ENCODE measurements around the gene CDH12. TPM values are rescaled to one million over a fixed set of nuclear protein-coding genes. Genes with fewer than 3 reads are reported as not detected.
"Not testable (repeated sequence)": the region's sequence is repeated elsewhere in the genome, so short reads cannot be mapped to it uniquely, and the experiment has no call there.

CDH12 gene
- total and polyA plus RNA-seq, 7 donors: 0.04 TPM; not detected in 6

DNA sequence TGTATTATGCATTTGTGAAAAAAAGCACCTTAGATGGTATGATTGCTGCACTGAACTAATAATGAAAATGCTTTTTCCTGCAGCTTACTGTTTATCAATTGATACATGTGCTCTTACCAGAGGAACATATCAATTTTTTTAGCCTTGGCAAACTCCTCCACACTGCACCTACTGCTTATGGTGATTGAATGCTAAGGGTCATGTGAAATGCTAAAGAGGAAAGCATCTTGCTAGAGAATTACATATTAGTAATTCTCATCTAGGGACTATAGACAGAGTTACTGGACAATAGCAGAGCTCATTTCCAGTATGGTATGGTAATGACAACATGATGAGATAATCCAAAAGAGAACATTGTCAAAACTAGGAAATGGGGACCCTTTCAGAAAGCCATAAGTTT lies 817.1 kb downstream of the CDH12 start:
- no peak overlapping the region for H3K27ac ChIP-seq
- H3K36me3 ChIP-seq: no peaks in the 10 kb centered on the region
- H3K4me1 ChIP-seq: no peaks in the 10 kb centered on the region
- H3K9me3 ChIP-seq: no peaks in the 10 kb centered on the region
- no peak for TF ChIP-seq POLR2A (IDR thresholded peaks at IDR 0.05)
- TF ChIP-seq POLR2AphosphoS5 (IDR thresholded peaks at IDR 0.05): no peak
- TF ChIP-seq, protein P1, sequence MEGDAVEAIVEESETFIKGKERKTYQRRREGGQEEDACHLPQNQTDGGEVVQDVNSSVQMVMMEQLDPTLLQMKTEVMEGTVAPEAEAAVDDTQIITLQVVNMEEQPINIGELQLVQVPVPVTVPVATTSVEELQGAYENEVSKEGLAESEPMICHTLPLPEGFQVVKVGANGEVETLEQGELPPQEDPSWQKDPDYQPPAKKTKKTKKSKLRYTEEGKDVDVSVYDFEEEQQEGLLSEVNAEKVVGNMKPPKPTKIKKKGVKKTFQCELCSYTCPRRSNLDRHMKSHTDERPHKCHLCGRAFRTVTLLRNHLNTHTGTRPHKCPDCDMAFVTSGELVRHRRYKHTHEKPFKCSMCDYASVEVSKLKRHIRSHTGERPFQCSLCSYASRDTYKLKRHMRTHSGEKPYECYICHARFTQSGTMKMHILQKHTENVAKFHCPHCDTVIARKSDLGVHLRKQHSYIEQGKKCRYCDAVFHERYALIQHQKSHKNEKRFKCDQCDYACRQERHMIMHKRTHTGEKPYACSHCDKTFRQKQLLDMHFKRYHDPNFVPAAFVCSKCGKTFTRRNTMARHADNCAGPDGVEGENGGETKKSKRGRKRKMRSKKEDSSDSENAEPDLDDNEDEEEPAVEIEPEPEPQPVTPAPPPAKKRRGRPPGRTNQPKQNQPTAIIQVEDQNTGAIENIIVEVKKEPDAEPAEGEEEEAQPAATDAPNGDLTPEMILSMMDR (IDR thresholded peaks at IDR 0.05): no peak
- TF ChIP-seq EP300 (IDR thresholded peaks at IDR 0.05): no peak
- intact Hi-C loops (cut with DNase I): no loop called here
- no peak for DNase-seq
- H3K27me3 ChIP-seq: no peaks in the 10 kb centered on the region
- H3K4me3 ChIP-seq: no peak overlapping the region

DNA sequence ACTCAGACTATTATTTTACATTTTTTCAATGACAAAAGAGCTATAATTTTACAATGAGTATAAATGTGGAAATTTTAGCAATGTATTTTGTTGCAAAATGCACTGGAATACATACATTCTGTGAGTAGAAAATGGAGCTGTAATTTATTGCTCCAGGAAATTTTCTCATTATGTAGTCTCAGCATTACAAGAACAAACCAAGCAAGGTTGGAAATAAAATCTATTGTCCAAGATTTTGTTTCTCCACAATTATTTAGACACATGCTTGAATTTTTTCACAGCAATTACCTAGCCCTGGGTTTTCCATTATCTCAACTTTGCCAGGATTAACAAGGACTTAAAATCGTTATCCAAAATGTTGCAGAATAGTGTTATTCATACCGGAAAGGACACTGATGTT lies 820.1 kb downstream of the CDH12 start:
- intact Hi-C loops (cut with DNase I): no loop called here
- H3K27me3 ChIP-seq: no peaks in the 10 kb centered on the region
- no peak overlapping the region for H3K27ac ChIP-seq
- DNase-seq: no peak
- 80 to 85% methylated on average over 2 of the region's 2 CpGs for WGBS, 2 donors
- H3K36me3 ChIP-seq: no peaks in the 10 kb centered on the region
- TF ChIP-seq POLR2A (IDR thresholded peaks at IDR 0.05) (no peak), EP300 (IDR thresholded peaks at IDR 0.05) (no peak), POLR2AphosphoS5 (IDR thresholded peaks at IDR 0.05) (no peak)
- TF ChIP-seq, protein P1 (IDR thresholded peaks at IDR 0.05): no peak
- H3K4me1 ChIP-seq: no peaks in the 10 kb centered on the region
- H3K9me3 ChIP-seq: no peaks in the 10 kb centered on the region
- no peak overlapping the region for H3K4me3 ChIP-seq

DNA sequence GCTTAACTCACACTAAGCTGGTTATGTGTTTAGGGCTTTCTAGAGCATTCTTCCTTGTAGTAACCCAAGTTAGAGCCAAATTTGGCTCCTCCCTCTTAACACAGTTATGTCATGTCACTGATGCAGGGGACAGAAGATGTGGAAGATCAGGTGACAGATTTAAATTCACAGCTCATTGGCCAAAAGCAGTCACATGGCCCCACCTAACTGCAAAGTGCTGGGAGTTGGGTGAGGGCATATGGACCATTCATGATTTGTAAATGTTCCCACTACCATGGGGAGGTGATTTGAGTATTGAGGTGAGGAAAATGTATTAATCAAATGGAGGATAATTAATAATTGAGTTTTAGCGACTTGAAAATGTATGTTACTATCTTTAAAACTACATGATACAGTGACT lies 829.4 kb downstream of the CDH12 start:
- Histone ChIP-seq H3K36me3 (no peaks in the 10 kb centered on the region), H3K4me3 (no peak overlapping the region), H3K4me1 (no peaks in the 10 kb centered on the region), H3K27ac (no peak overlapping the region), H3K9me3 (no peaks in the 10 kb centered on the region), H3K27me3 (no peaks in the 10 kb centered on the region)
- no peak for DNase-seq
- intact Hi-C loops (cut with DNase I): no loop called here
- TF ChIP-seq EP300 (IDR thresholded peaks at IDR 0.05): no peak
- TF ChIP-seq POLR2AphosphoS5 (IDR thresholded peaks at IDR 0.05): no peak
- TF ChIP-seq POLR2A (IDR thresholded peaks at IDR 0.05): no peak
- TF ChIP-seq, protein P1 (IDR thresholded peaks at IDR 0.05): no peak
- 84 to 86% methylated on average over 1 of the region's 1 CpG for WGBS, 2 donors

DNA sequence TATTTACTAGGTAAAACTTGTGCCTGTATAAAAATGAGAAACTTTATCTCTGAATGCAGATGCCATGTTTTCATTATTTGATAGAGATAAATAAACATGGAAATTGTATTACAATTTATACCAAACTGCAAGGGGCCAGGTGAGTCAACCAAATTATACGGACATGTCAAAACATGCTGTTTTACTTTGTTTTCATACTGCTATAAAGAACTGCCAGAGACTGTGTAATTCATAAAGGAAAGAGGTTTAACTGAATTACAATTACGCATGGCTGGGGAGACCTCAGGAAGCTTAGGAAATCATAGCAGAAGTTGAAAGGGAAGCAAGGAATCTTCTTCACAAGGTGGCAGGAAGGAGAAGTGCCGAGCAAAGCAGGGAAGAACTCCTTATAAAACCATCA lies 840.3 kb downstream of the CDH12 start:
- H3K9me3 ChIP-seq; H3K36me3 ChIP-seq; H3K4me1 ChIP-seq; intact Hi-C loops (cut with DNase I); H3K27me3 ChIP-seq; DNase-seq; H3K4me3 ChIP-seq; H3K27ac ChIP-seq: not testable (repeated sequence)
- 49 to 72% methylated on average over 3 of the region's 3 CpGs for WGBS, 2 donors

DNA sequence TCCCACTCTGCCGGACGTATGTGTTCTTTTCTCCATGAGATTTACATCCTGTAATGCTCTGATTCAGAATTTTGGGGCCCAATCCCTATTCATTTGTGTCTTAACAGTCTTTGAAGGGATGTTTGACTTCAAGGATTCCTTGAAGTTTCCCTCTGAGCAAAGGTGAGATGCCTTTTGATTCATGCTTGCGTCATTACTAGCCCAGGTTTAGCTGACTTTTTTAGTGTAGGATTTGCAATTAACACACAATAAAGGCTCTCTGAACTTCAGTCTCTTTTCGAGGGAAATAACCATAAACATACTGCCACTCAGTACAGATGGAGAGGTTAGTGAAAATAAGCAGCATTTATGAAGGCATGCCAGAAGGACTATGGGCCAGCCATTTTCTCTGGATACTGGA lies 842.3 kb downstream of the CDH12 start:
- intact Hi-C loops (cut with DNase I); DNase-seq; H3K4me1 ChIP-seq; H3K36me3 ChIP-seq; H3K4me3 ChIP-seq; H3K27me3 ChIP-seq; H3K9me3 ChIP-seq; H3K27ac ChIP-seq: not testable (repeated sequence)
- WGBS, 2 donors: 39 to 70% methylated on average over 4 of the region's 4 CpGs

DNA sequence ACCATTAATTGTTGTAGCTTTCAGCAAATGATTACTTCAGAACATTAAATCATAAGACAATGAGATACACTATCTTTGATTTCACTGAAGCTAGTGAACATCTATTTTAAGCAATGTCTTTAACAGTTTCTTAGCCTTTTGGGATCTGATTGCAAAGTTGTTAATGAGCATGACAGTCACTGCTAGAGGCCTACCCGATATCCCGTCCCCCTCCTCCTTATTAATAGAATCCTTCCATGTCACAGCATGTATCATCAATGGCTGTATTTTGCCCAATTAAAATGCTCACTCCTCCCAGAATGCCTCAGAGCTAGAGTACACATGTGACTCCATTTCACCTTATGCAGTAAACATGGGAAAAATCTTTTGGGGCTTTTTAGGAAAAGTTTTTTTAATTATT lies 852.0 kb downstream of the CDH12 start:
- H3K36me3 ChIP-seq; H3K27me3 ChIP-seq; DNase-seq; H3K4me3 ChIP-seq; H3K9me3 ChIP-seq; H3K4me1 ChIP-seq; intact Hi-C loops (cut with DNase I); H3K27ac ChIP-seq: not testable (repeated sequence)
- 91 to 95% methylated on average over 2 of the region's 2 CpGs for WGBS, 2 donors

DNA sequence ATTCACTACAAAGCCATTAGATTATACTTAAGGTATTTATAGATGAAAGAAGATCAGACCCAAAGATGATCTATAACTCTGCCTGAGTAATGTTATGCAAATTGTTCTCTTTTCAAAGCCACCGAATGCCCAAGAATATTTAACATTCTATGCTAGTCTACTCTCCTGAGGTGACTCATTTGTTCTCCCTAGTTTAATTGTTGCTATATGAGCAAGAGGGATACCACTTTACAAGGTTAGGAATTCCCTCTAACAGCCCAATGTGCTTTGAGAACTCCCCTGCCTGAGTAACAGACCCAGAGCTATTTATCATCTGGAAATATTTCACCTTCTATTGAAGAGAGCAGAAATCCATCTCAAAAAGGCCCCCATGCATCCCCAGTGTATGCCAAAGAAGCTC lies 867.3 kb downstream of the CDH12 start:
- H3K4me1 ChIP-seq; H3K27ac ChIP-seq; H3K9me3 ChIP-seq; H3K27me3 ChIP-seq; H3K4me3 ChIP-seq; DNase-seq; intact Hi-C loops (cut with DNase I); H3K36me3 ChIP-seq: not testable (repeated sequence)
- WGBS, 2 donors: 62 to 68% methylated on average over 1 of the region's 1 CpG

DNA sequence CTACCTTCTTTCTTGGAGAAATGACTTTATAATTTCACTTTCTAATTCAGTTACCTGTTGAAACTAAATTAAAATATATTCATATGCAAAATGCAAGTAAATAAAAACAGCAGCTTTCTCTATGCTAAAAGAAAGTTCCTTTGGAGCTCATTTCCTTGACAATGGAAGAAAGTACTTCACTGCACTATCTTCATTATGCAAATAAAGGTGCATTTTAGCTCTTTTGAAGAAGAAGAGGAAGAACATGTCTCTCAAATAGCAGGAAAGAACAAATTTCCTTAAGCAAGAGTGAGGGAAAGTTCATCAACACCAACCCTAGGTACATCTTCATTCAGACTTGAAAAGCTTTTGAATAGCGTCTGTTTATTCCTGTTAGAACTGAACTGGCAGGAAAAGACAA lies 901.6 kb downstream of the CDH12 start:
- H3K27ac ChIP-seq; H3K36me3 ChIP-seq; intact Hi-C loops (cut with DNase I); H3K4me1 ChIP-seq; H3K9me3 ChIP-seq; H3K4me3 ChIP-seq; H3K27me3 ChIP-seq; DNase-seq: not testable (repeated sequence)
- 71 to 79% methylated on average over 1 of the region's 1 CpG for WGBS, 2 donors
